Dedifferentiated amniotic fluid mesenchymal stem cell (primary cell): Measurements from ENCODE around the gene ERC2.

Experiments used
- DNase-seq: peaks from one replicate; pipeline ENCODE4 v3.0.0-alpha.2; 2016; ENCODE audit errors: extremely low spot score

The ERC2 gene

GRCh38 chr3:55795746-55796145, 672.5 kb downstream of the ERC2 start:
- no peak for DNase-seq

- DNase-seq = no peak
Observed at GRCh38 chr3:55795296-55795695, 673.0 kb downstream of the ERC2 start.

GRCh38 chr3:55792742-55793141, 675.5 kb downstream of the ERC2 start:
- no peak for DNase-seq

GRCh38 chr3:55792009-55792408, 676.3 kb downstream of the ERC2 start:
- DNase-seq = no peak

- DNase-seq = no peak
Observed at GRCh38 chr3:55790596-55791350, 677.5 kb downstream of the ERC2 start.

GRCh38 chr3:55789516-55789915, 678.8 kb downstream of the ERC2 start:
- no peak for DNase-seq

GRCh38 chr3:55782807-55783206, 685.5 kb downstream of the ERC2 start:
- no peak for DNase-seq

GRCh38 chr3:55782351-55782750, 685.9 kb downstream of the ERC2 start:
- no peak for DNase-seq

- DNase-seq = no peak
Observed at GRCh38 chr3:55780913-55781312, 687.4 kb downstream of the ERC2 start.

GRCh38 chr3:55779543-55779942, 688.7 kb downstream of the ERC2 start:
- no peak for DNase-seq

GRCh38 chr3:55775366-55776154, 692.7 kb downstream of the ERC2 start:
- no peak for DNase-seq

- no peak for DNase-seq
Observed at GRCh38 chr3:55774856-55775255, 693.4 kb downstream of the ERC2 start.

- DNase-seq = no peak
Observed at GRCh38 chr3:55771503-55771902, 696.8 kb downstream of the ERC2 start.

GRCh38 chr3:55770077-55770476, 698.2 kb downstream of the ERC2 start:
- no peak for DNase-seq

GRCh38 chr3:55766753-55767152, 701.5 kb downstream of the ERC2 start:
- no peak for DNase-seq

- no peak for DNase-seq
Observed at GRCh38 chr3:55765906-55766701, 702.2 kb downstream of the ERC2 start.

- no peak for DNase-seq
Observed at GRCh38 chr3:55765398-55765797, 702.9 kb downstream of the ERC2 start.

GRCh38 chr3:55756976-55757375, 711.3 kb downstream of the ERC2 start:
- no peak for DNase-seq

GRCh38 chr3:55755516-55756205, 712.6 kb downstream of the ERC2 start:
- no peak for DNase-seq

GRCh38 chr3:55752911-55753310, 715.4 kb downstream of the ERC2 start:
- DNase-seq = no peak

- no peak for DNase-seq
Observed at GRCh38 chr3:55751730-55752129, 716.5 kb downstream of the ERC2 start.

- DNase-seq = peak; percentile 90
Observed at GRCh38 chr3:55750525-55750924, 717.7 kb downstream of the ERC2 start.
